Tibial artery (tissue), 4 donors: ENCODE measurements around the gene KIF1A.

ENCODE experiments used
- DNase-seq, 2 donors: peaks; one replicate each; pipeline ENCODE4 v3.0.0-alpha.2; 2019
- H3K27ac ChIP-seq, 2 donors: fragments of 200-600 bp; sonication (generic) in 1 of 2; 1 replicate in 1 of 2; 2 replicates in 1 of 2; pipeline ENCODE4 v1.5.1; 2018 to 2019; ENCODE audit warnings: mild to moderate bottlenecking in 1 of 2
- H3K27me3 ChIP-seq, 2 donors: fragments of 200-600 bp; sonication (generic) in 1 of 2; one replicate each; pipeline versions ENCODE4 v1.5.1 to v1.6.0; 2016 to 2019
- H3K36me3 ChIP-seq, 3 donors: fragments of 200-600 bp; sonication (generic) in 2 of 3; one replicate each; pipeline ENCODE4 v1.5.1; 2016 to 2019; ENCODE audit warnings: mild to moderate bottlenecking in 2 of 3
- H3K4me1 ChIP-seq, 4 donors: fragments of 200-600 bp; sonication (generic) in 2 of 4; 1 replicate in 3 of 4; 2 replicates in 1 of 4; pipeline ENCODE4 v1.5.1; 2016 to 2019
- H3K4me3 ChIP-seq, 2 donors: fragments of 200-600 bp; sonication (generic) in 1 of 2; 1 replicate in 1 of 2; 2 replicates in 1 of 2; pipeline ENCODE4 v1.5.1; 2018 to 2019; ENCODE audit warnings: mild to moderate bottlenecking in 2 of 2
- H3K9me3 ChIP-seq, 3 donors: fragments of 200-600 bp; sonication (generic) in 1 of 3; one replicate each; pipeline ENCODE4 v1.5.1; 2016 to 2019
- intact Hi-C: fragments of 100-400 bp; cut with DNase I; formaldehyde crosslinking; loops from one replicate; pipeline ENCODE4 v1.15.0; 2023; ENCODE audit warnings: low total_unique reads
- TF ChIP-seq, protein P1 (sequence below), 2 experiments: fragments of 200-600 bp in 1 of 2; fragments of 450-650 bp in 1 of 2; IDR thresholded peaks; one replicate each; pipeline ENCODE4 v1.5.1; 2017 to 2019; ENCODE audit warnings: antibody characterized with exemption in 2 of 2, mild to moderate bottlenecking in 1 of 2, moderate library complexity in 1 of 2

KIF1A gene

DNA sequence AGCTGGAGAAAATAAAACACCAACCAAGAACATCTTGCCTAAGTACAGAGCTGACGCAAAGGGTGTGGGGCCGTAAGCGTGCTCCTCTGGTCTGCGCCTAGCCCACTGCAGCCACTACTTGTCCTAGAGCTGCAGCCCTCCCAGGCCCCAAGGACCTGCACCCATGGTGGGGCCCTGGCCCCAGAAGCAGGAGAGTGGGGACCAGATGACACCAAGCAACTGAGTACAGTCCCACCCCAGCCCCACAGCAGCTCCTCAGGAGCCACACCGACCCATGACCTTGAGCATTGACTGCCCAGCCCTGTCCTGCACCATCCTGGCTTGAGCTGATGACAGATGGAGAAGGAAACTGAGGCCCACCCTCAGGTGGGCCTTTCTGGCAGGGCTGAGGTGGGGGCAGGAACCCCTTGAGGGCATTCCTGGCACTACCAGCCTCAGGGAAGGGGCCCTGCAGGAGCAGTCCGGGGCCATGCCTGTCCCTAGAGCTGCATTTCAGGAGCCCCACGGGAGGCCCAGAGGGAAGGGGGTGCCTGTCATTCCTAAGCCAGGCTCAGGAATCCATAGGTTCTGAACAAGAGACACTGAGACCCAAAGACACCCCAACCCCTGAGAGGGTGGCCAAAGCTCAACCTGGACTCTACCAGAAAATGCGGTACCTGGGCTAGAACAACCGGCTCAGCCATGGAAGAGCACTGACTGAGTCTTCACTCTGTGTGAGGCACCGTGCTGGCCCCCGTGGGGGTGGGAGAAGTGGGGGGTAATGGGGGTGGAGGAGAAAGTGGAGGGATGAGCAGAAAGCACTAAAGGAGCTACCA is 4.9 kb downstream of the KIF1A start:
- Histone ChIP-seq H3K27ac (no peak overlapping the region), H3K36me3 (no peaks in the 10 kb centered on the region), H3K4me1 (peaks cover 0 to 19% (median 14%) of the 10 kb centered on the region in 4 donors), H3K4me3 (no peak overlapping the region), H3K27me3 (peaks cover 0 to 42% of the 10 kb centered on the region in 2 donors), H3K9me3 (peaks cover 0 to 3% (median 0%) of the 10 kb centered on the region in 3 donors)
- TF ChIP-seq, protein P1, sequence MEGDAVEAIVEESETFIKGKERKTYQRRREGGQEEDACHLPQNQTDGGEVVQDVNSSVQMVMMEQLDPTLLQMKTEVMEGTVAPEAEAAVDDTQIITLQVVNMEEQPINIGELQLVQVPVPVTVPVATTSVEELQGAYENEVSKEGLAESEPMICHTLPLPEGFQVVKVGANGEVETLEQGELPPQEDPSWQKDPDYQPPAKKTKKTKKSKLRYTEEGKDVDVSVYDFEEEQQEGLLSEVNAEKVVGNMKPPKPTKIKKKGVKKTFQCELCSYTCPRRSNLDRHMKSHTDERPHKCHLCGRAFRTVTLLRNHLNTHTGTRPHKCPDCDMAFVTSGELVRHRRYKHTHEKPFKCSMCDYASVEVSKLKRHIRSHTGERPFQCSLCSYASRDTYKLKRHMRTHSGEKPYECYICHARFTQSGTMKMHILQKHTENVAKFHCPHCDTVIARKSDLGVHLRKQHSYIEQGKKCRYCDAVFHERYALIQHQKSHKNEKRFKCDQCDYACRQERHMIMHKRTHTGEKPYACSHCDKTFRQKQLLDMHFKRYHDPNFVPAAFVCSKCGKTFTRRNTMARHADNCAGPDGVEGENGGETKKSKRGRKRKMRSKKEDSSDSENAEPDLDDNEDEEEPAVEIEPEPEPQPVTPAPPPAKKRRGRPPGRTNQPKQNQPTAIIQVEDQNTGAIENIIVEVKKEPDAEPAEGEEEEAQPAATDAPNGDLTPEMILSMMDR (IDR thresholded peaks at IDR 0.05) = no peak
- intact Hi-C loops = no loop called here
- DNase-seq = no peak

DNA sequence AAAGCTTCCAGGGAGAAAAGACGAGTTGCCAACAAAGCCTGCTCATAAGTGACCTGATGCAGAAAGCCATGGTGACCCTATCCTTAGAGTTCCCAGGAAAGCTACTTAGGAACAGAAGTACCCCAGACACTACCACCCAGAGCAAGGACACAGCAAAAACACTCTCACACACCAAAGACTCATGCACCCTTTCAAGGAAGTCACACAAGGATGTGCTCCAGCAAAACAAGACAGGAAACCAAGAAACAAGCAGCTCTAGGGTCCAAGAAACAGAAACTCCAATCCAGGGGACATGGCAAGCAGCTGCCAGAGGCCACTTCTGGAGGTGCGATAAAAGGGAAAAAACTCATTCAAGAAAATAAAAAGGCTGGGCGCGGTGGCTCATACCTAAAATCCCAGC is 5.7 kb downstream of the KIF1A start:
- Histone ChIP-seq H3K27me3 (peaks cover 0 to 35% of the 10 kb centered on the region in 2 donors), H3K4me1 (peaks cover 0 to 11% (median 8%) of the 10 kb centered on the region in 4 donors), H3K9me3 (peaks cover 0 to 3% (median 0%) of the 10 kb centered on the region in 3 donors), H3K27ac (no peak overlapping the region), H3K4me3 (no peak overlapping the region), H3K36me3 (no peaks in the 10 kb centered on the region)
- TF ChIP-seq, protein P1 (IDR thresholded peaks at IDR 0.05) = no peak
- intact Hi-C loops = no loop called here
- no peak for DNase-seq

DNA sequence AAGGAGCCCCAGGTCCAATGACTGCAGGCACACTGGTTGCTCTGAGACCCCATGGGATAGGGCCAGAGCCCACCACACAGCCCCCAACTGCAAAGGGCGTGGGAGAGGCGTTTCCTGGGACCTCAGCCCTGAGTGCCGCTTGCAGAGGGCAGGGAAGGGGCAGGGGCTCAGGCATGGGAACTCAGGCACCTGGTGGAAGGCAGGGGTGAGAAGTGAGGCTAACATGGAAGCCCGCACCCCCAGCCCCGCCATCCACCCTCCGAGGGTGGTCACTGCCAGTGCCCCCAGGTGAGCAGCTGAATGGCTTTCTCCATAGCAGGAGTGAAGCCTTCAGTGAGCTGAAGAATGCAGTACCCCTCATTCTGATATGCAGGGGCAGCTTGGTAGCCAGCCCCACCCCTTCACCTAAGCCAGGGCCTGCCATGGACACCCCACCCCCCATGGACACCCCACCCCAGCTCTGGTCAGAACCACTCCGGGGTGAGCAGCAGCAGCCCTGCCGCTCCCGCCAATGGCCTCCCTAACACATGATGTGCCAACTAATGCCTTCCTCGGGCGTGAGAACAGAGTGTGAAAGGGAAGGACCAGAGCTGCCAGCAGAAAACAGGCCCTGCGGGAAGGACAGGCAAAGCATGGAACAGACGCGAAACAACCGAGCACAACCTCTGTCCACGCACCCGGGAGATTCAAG is 6.6 kb downstream of the KIF1A start:
- Histone ChIP-seq H3K27me3 (peaks cover 0 to 26% of the 10 kb centered on the region in 2 donors), H3K9me3 (peaks cover 0 to 3% (median 0%) of the 10 kb centered on the region in 3 donors), H3K27ac (no peak overlapping the region), H3K4me3 (no peak overlapping the region), H3K36me3 (no peaks in the 10 kb centered on the region), H3K4me1 (peaks cover 0 to 2% (median 0%) of the 10 kb centered on the region in 4 donors)
- DNase-seq = no peak
- intact Hi-C loops = no loop called here
- TF ChIP-seq, protein P1 (IDR thresholded peaks at IDR 0.05) = no peak

DNA sequence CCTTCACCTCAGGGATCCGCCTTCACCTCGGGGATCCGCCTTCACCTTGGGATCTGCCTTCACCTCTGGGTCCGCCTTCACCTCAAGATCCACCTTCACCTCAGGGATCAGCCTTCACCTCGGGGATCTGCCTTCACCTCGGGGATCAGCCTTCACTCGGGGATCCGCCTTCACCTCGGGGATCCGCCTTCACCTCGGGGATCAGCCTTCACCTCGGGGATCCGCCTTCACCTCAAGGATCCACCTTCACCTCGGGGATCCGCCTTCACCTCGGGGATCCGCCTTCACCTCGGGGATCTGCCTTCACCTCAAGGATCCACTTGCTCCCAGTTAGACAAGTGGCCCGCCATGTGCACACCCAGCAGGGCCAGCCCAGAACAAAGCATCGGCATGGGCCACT is 7.3 kb downstream of the KIF1A start:
- Histone ChIP-seq H3K4me1 (no peaks in the 10 kb centered on the region), H3K27me3 (peaks cover 0 to 19% of the 10 kb centered on the region in 2 donors), H3K27ac (no peak overlapping the region), H3K9me3 (peaks cover 0 to 3% (median 0%) of the 10 kb centered on the region in 3 donors), H3K36me3 (no peaks in the 10 kb centered on the region), H3K4me3 (no peak overlapping the region)
- TF ChIP-seq, protein P1 (IDR thresholded peaks at IDR 0.05) = no peak
- intact Hi-C loops = no loop called here
- peak; percentile 3 to 50 for DNase-seq

DNA sequence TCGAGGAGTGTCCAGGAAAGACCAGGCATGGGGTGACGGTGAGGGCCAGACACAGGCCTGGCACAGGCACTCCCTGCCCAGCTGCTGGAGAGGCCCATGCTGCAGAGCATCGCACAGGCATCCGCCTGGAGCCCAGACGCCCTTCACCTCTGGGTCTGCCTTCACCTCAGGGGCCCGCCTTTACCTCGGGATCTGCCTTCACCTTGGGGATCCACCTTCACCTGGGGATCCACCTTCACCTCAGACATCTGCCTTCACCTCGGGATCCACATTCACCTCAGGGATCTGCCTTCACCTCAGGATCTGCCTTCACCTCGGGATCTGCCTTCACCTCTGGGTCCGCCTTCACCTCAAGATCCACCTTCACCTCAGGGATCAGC is 7.7 kb downstream of the KIF1A start:
- peaks cover 0 to 15% of the 10 kb centered on the region in 2 donors for H3K27me3 ChIP-seq
- TF ChIP-seq, protein P1 (IDR thresholded peaks at IDR 0.05) = no peak
- no peak overlapping the region for H3K27ac ChIP-seq
- no peaks in the 10 kb centered on the region for H3K4me1 ChIP-seq
- peaks cover 0 to 3% (median 0%) of the 10 kb centered on the region in 3 donors for H3K9me3 ChIP-seq
- DNase-seq = peak in 1 of 2 donors; percentile 9
- no peaks in the 10 kb centered on the region for H3K36me3 ChIP-seq
- no peak overlapping the region for H3K4me3 ChIP-seq
- intact Hi-C loops = no loop called here
